Right lobe of liver (tissue), 6 donors: ENCODE data around the gene RASAL1. TPM values are rescaled to one million over a fixed set of nuclear protein-coding genes. Genes with fewer than 3 reads are reported as not detected.

Experiments used
- ATAC-seq, 4 donors: fragments of 200-7000 bp; cut with Tn5 transposase; one replicate each; pipeline ENCODE4 v1.9.1; 2020; ENCODE audit warnings: mild to moderate bottlenecking in 4 of 4, moderate library complexity in 4 of 4
- DNase-seq, 3 donors: peaks; one replicate each; pipeline ENCODE4 v3.0.0-alpha.2; 2020
- H3K27ac ChIP-seq, 3 donors: fragments of 200-600 bp; one replicate each; pipeline ENCODE4 v1.8.0; 2022
- H3K27me3 ChIP-seq, 2 donors: fragments of 200-600 bp; one replicate each; pipeline ENCODE4 v1.8.0; 2022
- H3K36me3 ChIP-seq, 4 donors: fragments of 200-600 bp; sonication (generic) in 1 of 4; one replicate each; pipeline versions ENCODE4 v1.5.1 to v1.8.0; 2017 to 2022; ENCODE audit warnings: control low read depth in 1 of 4
- H3K4me1 ChIP-seq, 4 donors: fragments of 200-600 bp; sonication (generic) in 1 of 4; one replicate each; pipeline versions ENCODE4 v1.5.1 to v1.8.0; 2017 to 2022; ENCODE audit warnings: control low read depth in 1 of 4
- H3K4me3 ChIP-seq, 3 donors: fragments of 200-600 bp; one replicate each; pipeline ENCODE4 v1.8.0; 2022
- H3K9me3 ChIP-seq, 4 donors: fragments of 200-600 bp; sonication (generic) in 1 of 4; one replicate each; pipeline versions ENCODE4 v1.5.1 to v1.8.0; 2017 to 2022; ENCODE audit warnings: control low read depth in 1 of 4
- POLR2A ChIP-seq: fragments of 450-650 bp; IDR thresholded peaks from one replicate; pipeline ENCODE4 v1.6.1; 2017; ENCODE audit warnings: antibody characterized with exemption, mild to moderate bottlenecking
- WGBS: methylation state at CpG from one replicate; pipeline ENCODE4 v1.1.6; 2018; ENCODE audit warnings: low coverage, low lambda C conversion rate; ENCODE audit not compliant: insufficient coverage; ENCODE audit errors: missing lambda C conversion rate; 5-methylcytosine and 5-hydroxymethylcytosine counted together
- intact Hi-C, 2 donors: fragments of 100-400 bp; cut with DNase I; formaldehyde crosslinking; loops; one replicate each; pipeline versions ENCODE4 v1.11.2 to v1.14.1; 2022
- total RNA-seq, 6 experiments: library from RNA; depleted of rRNA in 2 of 6; stranded (reverse); fragments of >200 nt in 2 of 6; fragmentation: NEBNext Ultra II Directional in 3 of 6; extraction: Animal tissue kit (Norgen Biotek cat#: 25700) in 3 of 6; gene quantifications; one replicate each; pipeline versions ENCODE4 v1.1.0 to v1.2.4, GENCODE V29; 2016 to 2023
- TF ChIP-seq, protein P1 (sequence below), 4 donors: fragments of 200-600 bp in 3 of 4; fragments of 450-650 bp in 1 of 4; IDR thresholded peaks; one replicate each; pipeline versions ENCODE4 v1.5.1 to v1.8.0; 2016 to 2022; ENCODE audit warnings: antibody characterized with exemption in 4 of 4, mild to moderate bottlenecking in 2 of 4
- donor health status: DM: no; HTN: yes; CAD: no.
- donor health status: DM: no; HTN: no; CAD: no.
- donor health status: DM: no; HTN: no; CAD: no.
- donor health status: DM: no; HTN: yes; CAD: no.
- donor health status: DM: no; HTN: yes; CAD: no.

RASAL1 gene
- total RNA-seq, 6 experiments from 2014 or later: 0.10 to 0.24 (median 0.15) TPM; not detected in 2

DNA sequence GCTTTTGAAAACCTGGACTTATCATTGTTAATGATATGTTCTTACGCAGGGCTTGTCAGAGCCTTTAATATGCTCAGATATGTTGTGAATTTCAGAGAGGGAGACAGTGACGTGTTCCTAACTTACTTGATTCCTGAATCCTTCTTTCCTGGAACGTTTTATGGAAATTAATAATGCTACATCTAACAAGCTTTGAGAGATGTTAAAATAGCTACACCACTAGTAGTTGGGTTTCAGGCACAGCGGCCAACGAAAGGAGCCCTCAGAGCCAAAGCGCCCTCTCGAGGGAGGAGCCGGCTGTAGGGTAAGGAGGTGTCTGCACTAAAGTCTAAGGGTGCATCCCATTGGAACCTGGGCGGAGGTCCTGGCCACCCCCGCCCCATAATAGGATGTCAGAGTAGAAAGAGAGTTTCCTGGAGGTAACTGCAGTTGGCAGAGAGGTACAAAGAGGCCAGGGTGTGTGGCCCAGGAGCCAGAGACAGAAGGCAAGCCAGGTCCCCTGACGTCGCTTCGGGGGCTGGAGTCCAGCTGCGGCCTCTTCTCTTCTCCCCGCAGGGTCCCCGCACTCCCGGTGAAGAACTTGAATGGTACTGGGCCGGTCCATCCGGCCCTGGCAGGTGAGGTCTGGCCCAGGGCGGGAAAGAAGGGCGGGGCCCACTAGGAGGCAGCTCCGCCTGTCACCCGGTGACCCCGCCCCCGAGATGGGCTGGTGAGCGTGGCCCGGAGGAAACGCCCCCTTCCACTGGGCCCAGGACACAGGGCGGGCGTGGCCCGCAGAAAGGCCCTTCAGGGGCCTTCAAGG is 42.8 kb downstream of the RASAL1 start:
- peak in 1 of 3 donors; percentile 54 for DNase-seq
- intact Hi-C loops: no loop called here

DNA sequence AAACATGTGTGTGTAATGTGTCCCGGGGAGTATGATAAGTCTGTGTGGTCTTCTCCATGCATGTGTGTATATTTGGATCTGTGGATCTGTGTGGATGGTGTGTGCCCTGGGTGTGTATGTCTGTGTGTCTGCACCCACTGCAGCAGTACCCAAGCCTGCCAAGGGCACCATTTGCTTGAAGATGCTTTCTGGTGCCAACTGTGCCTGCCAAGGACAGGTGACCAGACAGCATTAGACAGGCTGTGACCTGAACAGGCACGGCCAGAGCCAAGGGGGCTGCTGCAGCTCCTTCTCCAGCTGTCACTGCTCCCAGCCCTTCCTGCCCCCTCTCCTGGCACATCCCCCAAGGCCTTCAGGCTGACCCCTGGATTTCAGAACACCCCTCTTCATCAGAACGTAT is 44.1 kb downstream of the RASAL1 start:
- ATAC-seq (no peak), DNase-seq (no peak)
- intact Hi-C loops: no loop called here
- TF ChIP-seq, protein P1, sequence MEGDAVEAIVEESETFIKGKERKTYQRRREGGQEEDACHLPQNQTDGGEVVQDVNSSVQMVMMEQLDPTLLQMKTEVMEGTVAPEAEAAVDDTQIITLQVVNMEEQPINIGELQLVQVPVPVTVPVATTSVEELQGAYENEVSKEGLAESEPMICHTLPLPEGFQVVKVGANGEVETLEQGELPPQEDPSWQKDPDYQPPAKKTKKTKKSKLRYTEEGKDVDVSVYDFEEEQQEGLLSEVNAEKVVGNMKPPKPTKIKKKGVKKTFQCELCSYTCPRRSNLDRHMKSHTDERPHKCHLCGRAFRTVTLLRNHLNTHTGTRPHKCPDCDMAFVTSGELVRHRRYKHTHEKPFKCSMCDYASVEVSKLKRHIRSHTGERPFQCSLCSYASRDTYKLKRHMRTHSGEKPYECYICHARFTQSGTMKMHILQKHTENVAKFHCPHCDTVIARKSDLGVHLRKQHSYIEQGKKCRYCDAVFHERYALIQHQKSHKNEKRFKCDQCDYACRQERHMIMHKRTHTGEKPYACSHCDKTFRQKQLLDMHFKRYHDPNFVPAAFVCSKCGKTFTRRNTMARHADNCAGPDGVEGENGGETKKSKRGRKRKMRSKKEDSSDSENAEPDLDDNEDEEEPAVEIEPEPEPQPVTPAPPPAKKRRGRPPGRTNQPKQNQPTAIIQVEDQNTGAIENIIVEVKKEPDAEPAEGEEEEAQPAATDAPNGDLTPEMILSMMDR (IDR thresholded peaks at IDR 0.05): no peak
- no peak for TF ChIP-seq POLR2A
- no CpG with 5 or more reads among the region's 3 CpGs for WGBS
- Histone ChIP-seq H3K36me3 (no peaks in the 10 kb centered on the region), H3K4me3 (no peak overlapping the region), H3K9me3 (no peaks in the 10 kb centered on the region), H3K4me1 (peaks cover 0 to 10% (median 5%) of the 10 kb centered on the region in 4 donors), H3K27me3 (no peaks in the 10 kb centered on the region), H3K27ac (no peak overlapping the region)

More for the DNA sequence above, 42.8 kb downstream of the RASAL1 start:
- no peak overlapping the region for H3K4me3 ChIP-seq
- ATAC-seq: peak; percentile 52 to 73 (median 67)
- no peaks in the 10 kb centered on the region for H3K9me3 ChIP-seq
- no peaks in the 10 kb centered on the region for H3K36me3 ChIP-seq
- no peak for TF ChIP-seq POLR2A
- TF ChIP-seq, protein P1 (IDR thresholded peaks at IDR 0.05): no peak
- H3K27me3 ChIP-seq: no peaks in the 10 kb centered on the region
- 47% methylated on average over 14 of the region's 31 CpGs for WGBS
- H3K4me1 ChIP-seq: peaks cover 0 to 11% (median 5%) of the 10 kb centered on the region in 4 donors
- H3K27ac ChIP-seq: no peak overlapping the region

DNA sequence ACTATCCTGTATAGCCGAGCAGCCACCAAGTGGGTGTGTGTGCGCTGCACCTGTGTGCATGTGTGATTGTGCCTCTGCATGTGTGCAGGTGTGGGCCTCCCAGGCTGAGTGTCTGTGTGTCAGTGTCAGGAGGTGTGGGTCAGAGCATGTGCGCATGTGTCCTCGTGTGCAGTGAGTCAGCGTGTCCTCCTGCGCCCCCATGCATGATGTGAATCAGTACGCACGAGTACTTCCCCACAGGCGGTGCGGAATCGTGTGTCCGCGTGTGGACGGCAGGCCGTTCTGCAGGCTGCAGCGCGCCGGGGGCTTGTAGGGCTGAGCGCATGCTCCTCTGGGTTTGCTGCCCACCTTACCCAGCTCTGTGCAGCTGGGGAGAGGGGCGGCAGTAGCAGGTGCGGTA is 44.8 kb downstream of the RASAL1 start:
- intact Hi-C loops: no loop called here
- no peak overlapping the region for H3K4me3 ChIP-seq
- peaks cover 0 to 10% (median 5%) of the 10 kb centered on the region in 4 donors for H3K4me1 ChIP-seq
- H3K9me3 ChIP-seq: no peaks in the 10 kb centered on the region
- no peak overlapping the region for H3K27ac ChIP-seq
- ATAC-seq (no peak), DNase-seq (no peak)
- WGBS: 78% methylated on average over 11 of the region's 21 CpGs
- H3K36me3 ChIP-seq: no peaks in the 10 kb centered on the region
- H3K27me3 ChIP-seq: no peaks in the 10 kb centered on the region
- TF ChIP-seq POLR2A: no peak

DNA sequence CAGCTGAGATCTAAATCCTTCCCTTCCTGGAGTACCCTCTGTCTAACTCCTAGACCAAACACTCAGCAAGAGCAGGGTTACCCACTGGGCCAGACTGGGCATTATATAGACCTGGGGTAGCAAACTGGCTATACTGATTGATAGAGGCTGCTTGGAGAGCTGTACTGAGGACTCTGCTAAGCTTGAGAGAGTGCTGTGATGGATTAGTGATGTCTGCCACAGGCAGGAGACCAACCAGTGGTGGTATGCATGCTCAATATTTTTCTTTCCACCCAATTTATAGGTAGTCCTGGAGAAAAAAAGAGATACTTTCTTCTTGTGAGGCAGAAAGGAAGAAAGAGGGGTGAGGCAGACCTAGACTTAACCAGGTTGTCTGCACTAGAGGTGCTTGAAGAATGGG is 45.7 kb downstream of the RASAL1 start:
- no peak for TF ChIP-seq POLR2A
- TF ChIP-seq, protein P1 (IDR thresholded peaks at IDR 0.05): no peak
- Histone ChIP-seq H3K4me1 (peaks cover 0 to 10% (median 5%) of the 10 kb centered on the region in 4 donors), H3K27ac (no peak overlapping the region)

DNA sequence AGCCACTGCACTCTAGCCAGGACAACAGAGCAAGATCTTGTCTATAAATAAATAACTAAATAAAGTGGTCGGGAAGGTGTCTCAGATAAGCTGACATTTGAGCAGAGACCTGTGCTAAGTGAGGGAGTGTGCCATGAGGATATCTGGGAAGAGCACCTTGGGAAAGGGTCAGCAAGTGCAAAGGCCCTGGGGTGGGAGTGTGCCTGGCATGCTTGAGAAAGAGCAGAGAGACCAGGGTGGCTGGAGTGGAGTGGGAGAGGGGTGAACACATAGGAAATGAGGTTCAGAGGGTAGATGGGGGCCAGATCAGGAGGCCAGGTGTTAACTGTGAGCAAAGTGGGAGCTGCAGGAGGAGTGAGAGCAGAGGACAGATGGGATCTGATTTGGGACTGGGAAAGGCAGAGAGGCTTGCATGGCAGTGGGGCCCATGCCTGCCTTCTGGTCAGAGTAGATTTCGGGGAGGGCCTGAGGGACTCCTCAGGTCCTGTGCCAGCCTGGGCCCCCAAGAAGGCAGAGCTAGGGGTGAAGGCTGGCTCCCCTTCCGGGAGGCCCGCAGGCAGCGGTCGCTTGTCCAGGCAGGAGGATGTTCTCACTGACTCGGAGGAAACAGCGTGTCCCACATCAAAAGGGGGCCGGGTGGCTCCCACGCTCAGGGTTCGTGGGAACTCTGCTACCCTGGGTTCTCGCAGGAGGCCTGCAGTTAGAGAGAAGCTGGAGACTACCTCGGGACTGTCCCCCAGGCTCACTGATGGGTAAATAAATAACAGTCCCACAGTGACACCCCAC is 46.4 kb downstream of the RASAL1 start:
- peaks cover 0 to 10% (median 5%) of the 10 kb centered on the region in 4 donors for H3K4me1 ChIP-seq
- intact Hi-C loops: no loop called here
- TF ChIP-seq, protein P1 (IDR thresholded peaks at IDR 0.05): no peak
- no peak for TF ChIP-seq POLR2A
- DNase-seq (no peak), ATAC-seq (no peak)
- H3K4me3 ChIP-seq: no peak overlapping the region
- no peaks in the 10 kb centered on the region for H3K27me3 ChIP-seq
- H3K27ac ChIP-seq: no peak overlapping the region
- WGBS: 59% methylated on average over 2 of the region's 13 CpGs
- H3K36me3 ChIP-seq: no peaks in the 10 kb centered on the region
- H3K9me3 ChIP-seq: no peaks in the 10 kb centered on the region

More for the DNA sequence above, 45.7 kb downstream of the RASAL1 start:
- Histone ChIP-seq H3K27me3 (no peaks in the 10 kb centered on the region), H3K4me3 (no peak overlapping the region), H3K9me3 (no peaks in the 10 kb centered on the region), H3K36me3 (no peaks in the 10 kb centered on the region)
- DNase-seq: no peak
- intact Hi-C loops: no loop called here
- no peak for ATAC-seq
